K562 (cell line): ENCODE results near the gene NFATC4.

Source experiments
- HDAC8 ChIP-seq: fragments of 450-650 bp; IDR thresholded peaks from 2 replicates; pipeline ENCODE4 v1.6.1; 2016; ENCODE audit warnings: mild to moderate bottlenecking, missing genetic modification characterization, moderate library complexity, missing compliant biosample characterization
- SAP30 ChIP-seq: fragments of 200-600 bp; sonication (generic); IDR thresholded peaks from 2 replicates; pipeline ENCODE4 v1.6.1; 2012; ENCODE audit warnings: borderline replicate concordance, low read depth, mild to moderate bottlenecking, moderate library complexity, low read length, control low read depth, inconsistent platforms; ENCODE audit not compliant: insufficient read depth, poor library complexity, severe bottlenecking
- STAT5B ChIP-seq: fragments of 250-450 bp; sonication (Bioruptor Pico); IDR thresholded peaks from 2 replicates; pipeline ENCODE4 v1.8.0; 2021; ENCODE audit warnings: mild to moderate bottlenecking, inconsistent platforms
- ZBTB8A ChIP-seq: fragments of 450-650 bp; IDR thresholded peaks from 2 replicates; pipeline ENCODE4 v1.6.1; 2018; ENCODE audit warnings: mild to moderate bottlenecking, moderate library complexity; ENCODE audit not compliant: partially characterized antibody
- ZNF253 ChIP-seq: fragments of 250-450 bp; sonication (Bioruptor Pico); conservative IDR thresholded peaks from 2 replicates; pipeline ENCODE4 v1.6.1; 2021; ENCODE audit warnings: mild to moderate bottlenecking
- ZNF668 ChIP-seq: fragments of 250-450 bp; sonication (Bioruptor Pico); IDR thresholded peaks from 2 replicates; pipeline ENCODE4 v1.8.0; 2022; ENCODE audit warnings: mild to moderate bottlenecking, inconsistent platforms
- TF ChIP-seq, protein P1 (sequence below), 2 experiments: IDR thresholded peaks; 2 replicates each; pipeline ENCODE4 v1.6.1; 2012; ENCODE audit warnings: improper control_type of control experiment in 2 of 2, low read depth in 2 of 2, low read length in 2 of 2, borderline replicate concordance in 1 of 2

DNA sequence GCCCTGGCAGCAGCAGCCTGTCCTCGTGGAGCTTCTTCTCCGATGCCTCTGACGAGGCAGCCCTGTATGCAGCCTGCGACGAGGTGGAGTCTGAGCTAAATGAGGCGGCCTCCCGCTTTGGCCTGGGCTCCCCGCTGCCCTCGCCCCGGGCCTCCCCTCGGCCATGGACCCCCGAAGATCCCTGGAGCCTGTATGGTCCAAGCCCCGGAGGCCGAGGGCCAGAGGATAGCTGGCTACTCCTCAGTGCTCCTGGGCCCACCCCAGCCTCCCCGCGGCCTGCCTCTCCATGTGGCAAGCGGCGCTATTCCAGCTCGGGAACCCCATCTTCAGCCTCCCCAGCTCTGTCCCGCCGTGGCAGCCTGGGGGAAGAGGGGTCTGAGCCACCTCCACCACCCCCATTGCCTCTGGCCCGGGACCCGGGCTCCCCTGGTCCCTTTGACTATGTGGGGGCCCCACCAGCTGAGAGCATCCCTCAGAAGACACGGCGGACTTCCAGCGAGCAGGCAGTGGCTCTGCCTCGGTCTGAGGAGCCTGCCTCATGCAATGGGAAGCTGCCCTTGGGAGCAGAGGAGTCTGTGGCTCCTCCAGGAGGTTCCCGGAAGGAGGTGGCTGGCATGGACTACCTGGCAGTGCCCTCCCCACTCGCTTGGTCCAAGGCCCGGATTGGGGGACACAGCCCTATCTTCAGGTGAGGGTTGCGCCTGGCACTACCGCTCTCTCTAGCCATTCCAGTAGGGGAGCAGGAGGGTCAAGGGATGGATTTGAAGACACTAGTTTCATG is 2.1 kb downstream of the NFATC4 start:
- no peak for TF ChIP-seq SAP30
- TF ChIP-seq STAT5B (CRISPR knock-in tag) = no peak
- TF ChIP-seq ZBTB8A = no peak
- TF ChIP-seq ZNF253 (CRISPR knock-in tag) = no peak
- no peak for TF ChIP-seq ZNF668 (CRISPR knock-in tag)
- no peak for TF ChIP-seq HDAC8 (tag)
- TF ChIP-seq, protein P1, sequence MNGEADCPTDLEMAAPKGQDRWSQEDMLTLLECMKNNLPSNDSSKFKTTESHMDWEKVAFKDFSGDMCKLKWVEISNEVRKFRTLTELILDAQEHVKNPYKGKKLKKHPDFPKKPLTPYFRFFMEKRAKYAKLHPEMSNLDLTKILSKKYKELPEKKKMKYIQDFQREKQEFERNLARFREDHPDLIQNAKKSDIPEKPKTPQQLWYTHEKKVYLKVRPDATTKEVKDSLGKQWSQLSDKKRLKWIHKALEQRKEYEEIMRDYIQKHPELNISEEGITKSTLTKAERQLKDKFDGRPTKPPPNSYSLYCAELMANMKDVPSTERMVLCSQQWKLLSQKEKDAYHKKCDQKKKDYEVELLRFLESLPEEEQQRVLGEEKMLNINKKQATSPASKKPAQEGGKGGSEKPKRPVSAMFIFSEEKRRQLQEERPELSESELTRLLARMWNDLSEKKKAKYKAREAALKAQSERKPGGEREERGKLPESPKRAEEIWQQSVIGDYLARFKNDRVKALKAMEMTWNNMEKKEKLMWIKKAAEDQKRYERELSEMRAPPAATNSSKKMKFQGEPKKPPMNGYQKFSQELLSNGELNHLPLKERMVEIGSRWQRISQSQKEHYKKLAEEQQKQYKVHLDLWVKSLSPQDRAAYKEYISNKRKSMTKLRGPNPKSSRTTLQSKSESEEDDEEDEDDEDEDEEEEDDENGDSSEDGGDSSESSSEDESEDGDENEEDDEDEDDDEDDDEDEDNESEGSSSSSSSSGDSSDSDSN (IDR thresholded peaks at IDR 0.05; ENCODE audit: borderline replicate concordance in 1 of 2, low read depth in 2 of 2, low read length in 2 of 2) = no peak
